HCT116 (cell line): Measurements from ENCODE around the gene CBLB. TPM values are rescaled to one million over a fixed set of nuclear protein-coding genes. Genes with fewer than 3 reads are reported as not detected.

ENCODE experiments used
- ATAC-seq: fragments of 200-7000 bp; cut with Tn5 transposase; 2 replicates; pipeline ENCODE4 v1.9.1; 2020; ENCODE audit warnings: mild to moderate bottlenecking, moderate library complexity
- BruUV-seq: library from RNA; stranded (reverse); fragments of 400-500 nt; replicated peaks from 2 replicates; lab custom pipeline; 2021; lab: Mats Ljungman, UMichigan
- CTCF ChIA-PET: fragments of 300-600 bp; sonication (Branson Sonifier 250); formaldehyde crosslinking; loops from one replicate; lab custom pipeline; 2021; ENCODE audit warnings: antibody characterized with exemption; lab: Charles Lee
- POLR2A ChIA-PET: fragments of 300-600, 350-600 bp; sonication (Branson Sonifier 250); formaldehyde crosslinking; loops from one replicate; lab custom pipeline; 2021; ENCODE audit warnings: antibody characterized with exemption; lab: Charles Lee
- RAD21 ChIA-PET, 2 experiments: fragments of 300-600 bp; sonication (Branson Sonifier 250); formaldehyde crosslinking; loops; one replicate each; lab custom pipeline; 2023; ENCODE audit warnings: low total read pairs in 2 of 2; ENCODE audit not compliant: uncharacterized antibody in 2 of 2, unreplicated experiment in 2 of 2, low non-redundant PET in 1 of 2; lab: Charles Lee
- DNase-seq: peaks from one replicate; pipeline ENCODE4 v3.0.0-alpha.2; 2010; ENCODE audit warnings: low read depth, low spot score
- H2AFZ ChIP-seq: fragments of 200-600 bp; shearing (Covaris generic), sonication (generic); 2 replicates; pipeline ENCODE4 v1.6.1; 2017; ENCODE audit warnings: low read depth, mixed run types, mixed read lengths, antibody characterized with exemption, low read length; ENCODE audit not compliant: poor library complexity, severe bottlenecking
- H3K27ac ChIP-seq: 2 replicates; pipeline ENCODE4 v1.5.1; 2012; ENCODE audit warnings: low read depth, low read length
- H3K27me3 ChIP-seq: fragments of 200-600 bp; sonication (generic); 2 replicates; pipeline ENCODE4 v1.6.1; 2016; ENCODE audit warnings: mixed run types, low read length, mixed read lengths; ENCODE audit not compliant: insufficient read depth
- H3K36me3 ChIP-seq, 2 experiments: fragments of 200-500 bp in 1 of 2; fragments of 200-600 bp in 1 of 2; sonication (Bioruptor generic) in 1 of 2; sonication (generic) in 1 of 2; 2 replicates each; pipeline versions ENCODE4 v1.5.1 to v1.6.1; 2014 to 2016; ENCODE audit warnings: low read length in 2 of 2, inconsistent platforms in 1 of 2, mixed read lengths in 1 of 2, mixed run types in 1 of 2; ENCODE audit not compliant: insufficient read depth in 2 of 2, control insufficient read depth in 1 of 2
- H3K4me1 ChIP-seq, 2 experiments: fragments of 200-600 bp in 1 of 2; sonication (generic) in 1 of 2; 2 replicates each; pipeline versions ENCODE4 v1.5.1 to v1.6.1; 2012 to 2017; ENCODE audit warnings: low read length in 2 of 2, inconsistent platforms in 1 of 2, mild to moderate bottlenecking in 1 of 2, mixed read lengths in 1 of 2, mixed run types in 1 of 2, moderate library complexity in 1 of 2; ENCODE audit not compliant: insufficient read depth in 2 of 2, control insufficient read depth in 1 of 2
- H3K4me2 ChIP-seq: fragments of 200-600 bp; sonication (generic); 2 replicates; pipeline ENCODE4 v1.6.1; 2017; ENCODE audit warnings: mixed run types, low read length, mixed read lengths
- H3K4me3 ChIP-seq, 2 experiments: fragments of 200-600 bp in 1 of 2; sonication (generic) in 1 of 2; replicated peaks in 1 of 2; 2 replicates each; pipeline ENCODE4 v1.5.1; 2011 to 2016; ENCODE audit warnings: low read length in 2 of 2, control low read depth in 1 of 2, low read depth in 1 of 2, mild to moderate bottlenecking in 1 of 2, mixed read lengths in 1 of 2, mixed run types in 1 of 2
- H3K79me2 ChIP-seq: fragments of 200-600 bp; sonication (generic); 2 replicates; pipeline ENCODE4 v1.6.1; 2017; ENCODE audit warnings: mild to moderate bottlenecking, mixed run types, low read length, moderate library complexity, mixed read lengths; ENCODE audit not compliant: insufficient read depth
- H3K9ac ChIP-seq: fragments of 200-600 bp; sonication (generic); 2 replicates; pipeline ENCODE4 v1.6.1; 2016; ENCODE audit warnings: low read length, mixed read lengths
- H3K9me2 ChIP-seq: fragments of 200-600 bp; sonication (generic), shearing (Covaris generic); 2 replicates; pipeline ENCODE4 v1.6.1; 2017; ENCODE audit warnings: mixed run types, mild to moderate bottlenecking, moderate library complexity; ENCODE audit not compliant: insufficient read depth
- H3K9me3 ChIP-seq, 2 experiments: fragments of 200-500 bp in 1 of 2; fragments of 200-600 bp in 1 of 2; sonication (Bioruptor generic) in 1 of 2; sonication (generic) in 1 of 2; 2 replicates each; pipeline ENCODE4 v1.6.1; 2014 to 2017; ENCODE audit warnings: low read length in 2 of 2, mixed read lengths in 2 of 2, inconsistent platforms in 1 of 2, low read depth in 1 of 2, mild to moderate bottlenecking in 1 of 2, mixed run types in 1 of 2, moderate library complexity in 1 of 2; ENCODE audit not compliant: control insufficient read depth in 1 of 2, insufficient read depth in 1 of 2
- H4K20me1 ChIP-seq: fragments of 200-600 bp; sonication (generic), shearing (Covaris generic); 2 replicates; pipeline ENCODE4 v1.6.1; 2017; ENCODE audit warnings: mixed run types, mild to moderate bottlenecking, moderate library complexity; ENCODE audit not compliant: insufficient read depth
- CBX3 ChIP-seq: IDR thresholded peaks from 2 replicates; pipeline ENCODE4 v1.6.1; 2012; ENCODE audit warnings: low read depth
- CEBPB ChIP-seq: IDR thresholded peaks from 2 replicates; pipeline ENCODE4 v1.6.1; 2012; ENCODE audit warnings: low read depth
- EZH2 ChIP-seq: fragments of 200-600 bp; sonication (generic); IDR thresholded peaks from 2 replicates; pipeline ENCODE4 v1.6.1; 2017; ENCODE audit warnings: antibody characterized with exemption, mixed run types
- EZH2phosphoT487 ChIP-seq: fragments of 200-600 bp; IDR thresholded peaks from 2 replicates; pipeline ENCODE4 v1.6.1; 2018; ENCODE audit warnings: antibody characterized with exemption, borderline replicate concordance
- FOSL1 ChIP-seq: IDR thresholded peaks from 2 replicates; pipeline ENCODE4 v1.6.1; 2012; ENCODE audit warnings: low read depth
- JUND ChIP-seq: IDR thresholded peaks from 2 replicates; pipeline ENCODE4 v1.6.1; 2012
- POLR2AphosphoS5 ChIP-seq: IDR thresholded peaks from 2 replicates; pipeline ENCODE4 v1.6.1; 2011; ENCODE audit warnings: mild to moderate bottlenecking, low read depth, low read length, moderate library complexity
- RAD21 ChIP-seq: IDR thresholded peaks from 2 replicates; pipeline ENCODE4 v1.6.1; 2012; ENCODE audit warnings: low read depth, mild to moderate bottlenecking
- SIN3A ChIP-seq: IDR thresholded peaks from 2 replicates; pipeline ENCODE4 v1.6.1; 2012; ENCODE audit warnings: low read depth
- SP1 ChIP-seq: IDR thresholded peaks from 2 replicates; pipeline ENCODE4 v1.6.1; 2012; ENCODE audit warnings: low read depth
- SRF ChIP-seq: IDR thresholded peaks from 2 replicates; pipeline ENCODE4 v1.6.1; 2012; ENCODE audit warnings: low read depth
- YY1 ChIP-seq: IDR thresholded peaks from 2 replicates; pipeline ENCODE4 v1.6.1; 2011; ENCODE audit warnings: low read length, low read depth, moderate library complexity, mild to moderate bottlenecking; ENCODE audit not compliant: insufficient replicate concordance; ENCODE audit errors: extremely low read depth
- ZFX ChIP-seq: fragments of 450-650 bp; IDR thresholded peaks from 2 replicates; pipeline ENCODE4 v1.6.1; 2017
- ZNF274 ChIP-seq: fragments of 200-500 bp; sonication (Bioruptor generic); IDR thresholded peaks from 2 replicates; pipeline ENCODE4 v1.6.1; 2014; ENCODE audit warnings: mild to moderate bottlenecking, low read depth, low read length, inconsistent platforms
- intact Hi-C: fragments of 100-400 bp; cut with micrococcal nuclease; formaldehyde crosslinking; loops from 2 replicates; pipeline ENCODE4 v1.10.0; 2022
- total RNA-seq: library from RNA; stranded (reverse); gene quantifications from one replicate; pipeline ENCODE4 v1.2.1, GENCODE V29; 2021; ENCODE audit not compliant: unreplicated experiment
- TF ChIP-seq, protein P1 (sequence below): IDR thresholded peaks from 2 replicates; pipeline ENCODE4 v1.6.1; 2012
- TF ChIP-seq, protein P2 (sequence below): IDR thresholded peaks from 2 replicates; pipeline ENCODE4 v1.6.1; 2012; ENCODE audit warnings: low read depth
- TF ChIP-seq, protein P3 (sequence below), 3 experiments: fragments of 200-600 bp in 1 of 3; sonication (generic) in 1 of 3; IDR thresholded peaks in 2 of 3; conservative IDR thresholded peaks in 1 of 3; 2 replicates each; pipeline ENCODE4 v1.5.1; 2012 to 2017; ENCODE audit warnings: low read depth in 2 of 3, low read length in 2 of 3, antibody characterized with exemption in 1 of 3, borderline replicate concordance in 1 of 3, control low read depth in 1 of 3, mild to moderate bottlenecking in 1 of 3, mixed read lengths in 1 of 3, mixed run types in 1 of 3, moderate library complexity in 1 of 3; ENCODE audit not compliant: insufficient read depth in 1 of 3

CBLB gene
- total RNA-seq, 1 experiment from 2014 or later = 10.4 TPM

DNA sequence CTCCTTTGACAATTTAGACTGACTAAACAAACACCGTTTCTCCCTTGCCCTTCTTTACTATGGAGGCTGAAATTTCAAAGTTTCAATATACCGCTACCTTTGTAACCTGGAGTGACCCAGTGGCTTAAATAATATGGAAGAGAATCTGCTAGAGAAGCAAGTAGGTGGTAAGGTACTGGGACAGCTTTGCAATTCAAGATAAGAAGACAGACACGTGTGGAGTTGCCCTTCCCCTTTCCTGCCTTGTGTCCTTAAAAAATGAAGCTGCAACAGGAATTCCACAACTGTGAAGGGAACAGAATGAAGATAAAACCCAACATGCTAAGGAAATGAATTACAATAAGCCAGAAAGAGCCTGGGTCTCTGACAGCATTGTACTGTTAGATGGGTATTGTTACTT is 26.4 kb downstream of the CBLB start:
- Histone ChIP-seq H3K27me3 (no peaks in the 10 kb centered on the region), H3K9me3 (no peaks in the 10 kb centered on the region), H3K79me2 (no peaks in the 10 kb centered on the region), H4K20me1 (no peaks in the 10 kb centered on the region), H3K36me3 (no peaks in the 10 kb centered on the region), H3K4me1 (no peaks in the 10 kb centered on the region), H3K9me2 (no peaks in the 10 kb centered on the region; the same call in 1 of the 2 replicates), H3K27ac (no peak overlapping the region), H3K9ac (no peak overlapping the region), H2AFZ (no peak overlapping the region), H3K4me3 (no peak overlapping the region), H3K4me2 (no peak overlapping the region)
- RAD21 ChIA-PET = no interaction called here
- POLR2A ChIA-PET = no interaction called here
- ATAC-seq (no peak), DNase-seq (no peak)
- TF ChIP-seq SRF = no peak
- no peak for TF ChIP-seq CBX3
- TF ChIP-seq EZH2phosphoT487 = no peak
- no peak for TF ChIP-seq POLR2AphosphoS5
- no peak for TF ChIP-seq ZFX
- TF ChIP-seq SIN3A = no peak
- TF ChIP-seq, protein P1, sequence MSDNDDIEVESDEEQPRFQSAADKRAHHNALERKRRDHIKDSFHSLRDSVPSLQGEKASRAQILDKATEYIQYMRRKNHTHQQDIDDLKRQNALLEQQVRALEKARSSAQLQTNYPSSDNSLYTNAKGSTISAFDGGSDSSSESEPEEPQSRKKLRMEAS = no peak
- no peak for TF ChIP-seq JUND
- no peak for TF ChIP-seq ZNF274
- TF ChIP-seq EZH2 = no peak
- TF ChIP-seq CEBPB = no peak
- TF ChIP-seq, protein P2, sequence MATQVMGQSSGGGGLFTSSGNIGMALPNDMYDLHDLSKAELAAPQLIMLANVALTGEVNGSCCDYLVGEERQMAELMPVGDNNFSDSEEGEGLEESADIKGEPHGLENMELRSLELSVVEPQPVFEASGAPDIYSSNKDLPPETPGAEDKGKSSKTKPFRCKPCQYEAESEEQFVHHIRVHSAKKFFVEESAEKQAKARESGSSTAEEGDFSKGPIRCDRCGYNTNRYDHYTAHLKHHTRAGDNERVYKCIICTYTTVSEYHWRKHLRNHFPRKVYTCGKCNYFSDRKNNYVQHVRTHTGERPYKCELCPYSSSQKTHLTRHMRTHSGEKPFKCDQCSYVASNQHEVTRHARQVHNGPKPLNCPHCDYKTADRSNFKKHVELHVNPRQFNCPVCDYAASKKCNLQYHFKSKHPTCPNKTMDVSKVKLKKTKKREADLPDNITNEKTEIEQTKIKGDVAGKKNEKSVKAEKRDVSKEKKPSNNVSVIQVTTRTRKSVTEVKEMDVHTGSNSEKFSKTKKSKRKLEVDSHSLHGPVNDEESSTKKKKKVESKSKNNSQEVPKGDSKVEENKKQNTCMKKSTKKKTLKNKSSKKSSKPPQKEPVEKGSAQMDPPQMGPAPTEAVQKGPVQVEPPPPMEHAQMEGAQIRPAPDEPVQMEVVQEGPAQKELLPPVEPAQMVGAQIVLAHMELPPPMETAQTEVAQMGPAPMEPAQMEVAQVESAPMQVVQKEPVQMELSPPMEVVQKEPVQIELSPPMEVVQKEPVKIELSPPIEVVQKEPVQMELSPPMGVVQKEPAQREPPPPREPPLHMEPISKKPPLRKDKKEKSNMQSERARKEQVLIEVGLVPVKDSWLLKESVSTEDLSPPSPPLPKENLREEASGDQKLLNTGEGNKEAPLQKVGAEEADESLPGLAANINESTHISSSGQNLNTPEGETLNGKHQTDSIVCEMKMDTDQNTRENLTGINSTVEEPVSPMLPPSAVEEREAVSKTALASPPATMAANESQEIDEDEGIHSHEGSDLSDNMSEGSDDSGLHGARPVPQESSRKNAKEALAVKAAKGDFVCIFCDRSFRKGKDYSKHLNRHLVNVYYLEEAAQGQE = no peak
- TF ChIP-seq, protein P3, sequence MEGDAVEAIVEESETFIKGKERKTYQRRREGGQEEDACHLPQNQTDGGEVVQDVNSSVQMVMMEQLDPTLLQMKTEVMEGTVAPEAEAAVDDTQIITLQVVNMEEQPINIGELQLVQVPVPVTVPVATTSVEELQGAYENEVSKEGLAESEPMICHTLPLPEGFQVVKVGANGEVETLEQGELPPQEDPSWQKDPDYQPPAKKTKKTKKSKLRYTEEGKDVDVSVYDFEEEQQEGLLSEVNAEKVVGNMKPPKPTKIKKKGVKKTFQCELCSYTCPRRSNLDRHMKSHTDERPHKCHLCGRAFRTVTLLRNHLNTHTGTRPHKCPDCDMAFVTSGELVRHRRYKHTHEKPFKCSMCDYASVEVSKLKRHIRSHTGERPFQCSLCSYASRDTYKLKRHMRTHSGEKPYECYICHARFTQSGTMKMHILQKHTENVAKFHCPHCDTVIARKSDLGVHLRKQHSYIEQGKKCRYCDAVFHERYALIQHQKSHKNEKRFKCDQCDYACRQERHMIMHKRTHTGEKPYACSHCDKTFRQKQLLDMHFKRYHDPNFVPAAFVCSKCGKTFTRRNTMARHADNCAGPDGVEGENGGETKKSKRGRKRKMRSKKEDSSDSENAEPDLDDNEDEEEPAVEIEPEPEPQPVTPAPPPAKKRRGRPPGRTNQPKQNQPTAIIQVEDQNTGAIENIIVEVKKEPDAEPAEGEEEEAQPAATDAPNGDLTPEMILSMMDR (IDR thresholded peaks at IDR 0.05 in 2 of 3, conservative IDR thresholded peaks at IDR 0.05 in 1 of 3; ENCODE audit: borderline replicate concordance in 1 of 3, insufficient read depth in 1 of 3, low read depth in 2 of 3, low read length in 2 of 3) = no peak
- TF ChIP-seq RAD21 = no peak
- TF ChIP-seq SP1 = no peak
- no peak for TF ChIP-seq YY1
- no peak for TF ChIP-seq FOSL1
- intact Hi-C loops = no loop called here
- no TSS peak for BruUV-seq
- CTCF ChIA-PET = no interaction called here
